Activated CD4-positive, alpha-beta T cell treated with anti-CD3 and anti-CD28 coated beads for 24 hours (primary cell): Measurements from ENCODE around the gene TMPRSS2.
A peak's percentile ranks its signal among the peaks of the same experiment; 100 is the strongest.
"Not testable (repeated sequence)": the region's sequence is repeated elsewhere in the genome, so short reads cannot be mapped to it uniquely, and the experiment has no call there.

Source experiments
- DNase-seq, 2 donors: peaks; one replicate each; pipeline ENCODE4 v3.0.0-alpha.2; 2020; ENCODE audit warnings: low read depth in 2 of 2

TMPRSS2 gene

DNA sequence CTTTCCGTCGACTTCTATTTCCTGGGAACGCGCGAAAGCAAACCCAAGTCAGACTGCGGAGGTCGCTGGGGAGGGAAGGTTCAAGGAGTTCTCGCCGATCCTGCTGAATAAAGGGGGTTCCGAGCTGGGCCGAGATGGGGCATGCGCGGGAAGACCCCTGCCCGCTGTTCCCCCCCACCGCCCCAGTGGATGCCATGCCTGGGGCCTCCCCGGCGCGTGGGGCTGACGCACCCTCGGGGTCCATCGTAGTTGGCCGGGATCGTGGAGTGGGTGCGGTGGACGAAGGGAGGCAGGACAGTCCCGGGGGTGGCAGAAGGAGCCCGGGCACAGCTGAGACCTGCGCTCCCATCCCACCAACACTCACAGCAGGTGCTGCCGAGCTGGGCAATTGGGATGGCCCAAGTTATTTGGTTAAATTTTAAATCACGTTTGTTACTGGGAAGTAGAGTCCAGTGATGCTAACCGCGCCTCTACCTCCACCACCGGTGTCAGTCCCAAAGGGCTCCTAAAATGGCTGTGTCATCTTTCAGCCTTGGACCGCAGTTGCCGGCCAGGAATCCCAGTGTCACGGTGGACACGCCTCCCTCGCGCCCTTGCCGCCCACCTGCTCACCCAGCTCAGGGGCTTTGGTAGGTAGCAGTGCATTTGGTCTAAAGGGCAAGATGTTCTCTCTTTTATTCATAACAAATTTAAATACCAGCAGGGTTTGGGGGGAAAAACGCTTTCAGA lies 81.1 kb downstream of the TMPRSS2 start:
- no peak for DNase-seq

DNA sequence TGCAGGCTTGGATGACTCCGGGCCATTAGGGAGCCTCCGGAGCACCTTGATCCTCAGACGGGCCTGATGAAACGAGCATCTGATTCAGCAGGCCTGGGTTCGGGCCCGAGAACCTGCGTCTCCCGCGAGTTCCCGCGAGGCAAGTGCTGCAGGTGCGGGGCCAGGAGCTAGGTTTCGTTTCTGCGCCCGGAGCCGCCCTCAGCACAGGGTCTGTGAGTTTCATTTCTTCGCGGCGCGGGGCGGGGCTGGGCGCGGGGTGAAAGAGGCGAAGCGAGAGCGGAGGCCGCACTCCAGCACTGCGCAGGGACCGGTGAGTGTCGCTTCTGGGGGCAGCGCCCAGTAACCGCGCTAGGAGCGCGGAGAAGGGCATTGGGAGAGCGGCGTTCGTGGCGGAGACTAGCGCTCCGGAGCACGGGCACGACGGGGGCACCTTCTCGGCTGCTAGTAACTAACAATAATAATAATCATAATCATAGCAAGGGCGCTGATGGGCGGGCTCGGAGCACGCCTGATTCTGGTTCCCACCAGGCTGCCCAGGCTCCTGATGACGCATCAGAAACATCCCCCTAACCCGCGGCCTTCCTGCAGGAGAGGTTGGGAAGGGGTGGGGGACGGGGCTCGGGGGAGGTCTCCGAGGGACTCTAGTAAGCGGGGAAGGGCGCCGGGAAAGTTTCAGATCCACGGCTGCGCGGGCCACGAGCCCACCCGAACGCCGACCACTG lies 81.8 kb downstream of the TMPRSS2 start, which contains the start of gene MX1:
TSS of gene MX1 (plus strand) at position 286 of the 722 bp plus-strand sequence. CDS start 5,832 bp downstream, outside the sequence.
- DNase-seq: peak; percentile 68 to 69

DNA sequence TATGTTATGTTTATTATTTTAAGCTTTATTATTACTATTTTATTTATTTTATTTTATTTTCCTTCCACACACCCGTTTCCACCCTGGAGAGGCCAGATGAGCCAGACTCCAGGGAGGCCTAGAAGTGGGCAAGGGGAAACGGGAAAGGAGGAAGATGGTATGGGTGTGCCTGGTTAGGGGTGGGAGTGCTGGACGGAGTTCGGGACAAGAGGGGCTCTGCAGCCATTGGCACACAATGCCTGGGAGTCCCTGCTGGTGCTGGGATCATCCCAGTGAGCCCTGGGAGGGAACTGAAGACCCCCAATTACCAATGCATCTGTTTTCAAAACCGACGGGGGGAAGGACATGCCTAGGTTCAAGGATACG lies 82.4 kb downstream of the TMPRSS2 start:
- no peak for DNase-seq

DNA sequence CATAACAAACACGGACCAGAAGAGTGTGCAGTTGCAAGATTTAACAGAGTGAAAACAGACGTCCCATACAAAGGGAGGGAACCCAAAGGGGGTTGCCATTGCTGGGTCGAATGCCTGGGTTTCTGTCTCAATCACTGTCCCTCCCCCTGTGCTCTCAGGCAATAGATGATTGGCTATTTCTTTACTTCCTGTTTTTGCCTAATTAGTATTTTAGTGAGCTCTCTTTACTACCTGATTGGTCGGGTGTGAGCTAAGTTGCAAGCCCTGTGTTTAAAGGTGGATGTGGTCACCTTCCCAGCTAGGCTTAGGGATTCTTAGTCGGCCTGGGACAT lies 84.7 kb downstream of the TMPRSS2 start:
- not testable (repeated sequence) for DNase-seq

DNA sequence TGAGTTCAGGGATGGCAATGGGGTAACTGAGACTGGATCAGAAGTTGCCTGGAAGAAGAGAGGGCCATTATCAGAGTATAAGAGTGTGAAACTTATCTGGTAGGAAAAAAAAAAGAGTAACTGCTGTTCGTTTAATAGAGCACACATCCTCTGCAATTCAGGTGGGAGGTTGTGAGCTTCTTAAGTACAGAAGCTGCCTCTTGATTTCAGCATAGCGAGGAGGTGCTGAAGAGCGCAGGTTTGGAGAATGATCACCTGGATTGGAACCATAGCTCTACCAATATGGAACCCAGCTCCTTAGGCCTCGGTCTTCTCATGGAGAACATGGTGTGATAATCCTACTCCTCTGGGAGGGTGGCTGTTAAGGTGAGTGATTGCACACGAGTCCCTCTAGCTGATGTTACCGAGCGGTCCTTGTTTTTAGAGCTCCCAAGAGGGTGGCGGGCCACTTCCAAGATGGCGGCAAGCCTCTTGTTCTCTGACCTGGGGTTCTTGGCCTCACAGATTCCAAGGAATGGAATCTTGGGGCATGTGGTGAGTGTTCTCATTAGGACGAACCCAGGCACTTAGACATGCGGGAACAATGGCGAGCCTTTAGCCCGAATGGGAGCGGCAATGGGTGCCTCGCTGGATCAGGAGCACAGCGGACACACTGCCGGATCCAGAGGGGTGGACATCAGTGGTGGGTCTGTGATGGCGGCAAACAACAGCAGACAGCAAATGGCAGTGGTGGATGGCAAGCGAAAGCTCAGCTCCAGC lies 85.2 kb downstream of the TMPRSS2 start:
- DNase-seq: no peak

DNA sequence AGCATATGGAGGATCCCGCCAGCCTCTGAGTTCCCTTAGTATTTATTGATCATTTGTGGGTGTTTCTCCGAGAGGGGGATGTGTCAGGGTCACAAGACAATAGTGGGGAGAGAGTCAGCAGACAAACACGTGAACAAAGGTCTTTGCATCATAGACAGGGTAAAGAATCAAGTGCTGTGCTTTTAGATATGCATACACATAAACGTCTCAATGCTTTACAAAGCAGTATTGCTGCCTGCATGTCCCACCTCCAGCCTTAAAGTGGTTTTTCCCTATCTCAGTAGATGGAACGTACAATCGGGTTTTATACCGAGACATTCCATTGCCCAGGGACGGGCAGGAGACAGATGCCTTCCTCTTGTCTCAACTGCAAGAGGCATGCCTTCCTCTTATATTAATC lies 87.0 kb downstream of the TMPRSS2 start:
- not testable (repeated sequence) for DNase-seq

DNA sequence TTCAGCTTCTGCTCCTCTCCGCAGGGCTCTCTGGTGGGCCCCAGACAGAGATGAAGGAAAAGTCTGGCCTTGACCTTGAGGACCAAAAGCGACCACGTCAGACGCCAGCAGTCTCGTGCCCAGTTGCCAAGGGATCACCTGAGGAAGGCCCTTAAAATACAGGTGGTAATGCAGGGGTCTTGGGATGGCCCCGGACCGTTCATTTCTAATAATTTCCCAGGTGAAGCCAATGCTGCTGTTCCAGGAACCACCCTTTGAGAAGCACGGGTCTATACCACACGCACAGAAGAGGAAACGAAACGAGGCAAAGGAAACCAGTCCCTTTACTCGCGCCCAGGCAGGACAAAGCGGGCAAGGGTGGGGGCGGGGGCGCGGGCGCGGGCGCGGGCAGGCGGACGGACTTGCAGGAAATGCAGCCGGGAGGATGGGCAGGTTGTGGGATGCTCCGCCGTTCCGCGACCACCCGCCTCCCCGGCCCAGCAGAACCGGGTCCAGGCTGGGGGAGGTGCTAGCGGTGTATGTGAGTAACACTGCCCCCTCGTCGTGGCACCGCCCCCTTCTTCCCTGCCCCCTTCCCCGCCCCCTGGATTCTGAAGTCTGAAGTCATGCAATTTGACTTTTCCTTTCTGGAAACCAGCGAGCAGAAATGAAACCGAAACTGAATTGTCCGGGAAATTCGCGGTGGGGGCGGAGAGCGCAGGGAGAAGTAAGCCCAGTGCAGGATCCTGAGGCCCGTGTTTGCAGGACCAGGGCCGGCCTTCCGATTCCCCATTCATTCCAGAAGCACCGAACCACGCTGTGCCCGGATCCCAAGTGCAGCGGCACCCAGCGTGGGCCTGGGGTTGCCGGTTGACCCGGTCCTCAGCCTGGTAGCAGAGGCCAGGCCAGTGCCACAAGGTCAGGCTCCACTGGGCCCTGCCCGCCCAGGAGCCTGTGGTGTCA lies 87.8 kb downstream of the TMPRSS2 start:
- DNase-seq: peak; percentile 17 to 27

DNA sequence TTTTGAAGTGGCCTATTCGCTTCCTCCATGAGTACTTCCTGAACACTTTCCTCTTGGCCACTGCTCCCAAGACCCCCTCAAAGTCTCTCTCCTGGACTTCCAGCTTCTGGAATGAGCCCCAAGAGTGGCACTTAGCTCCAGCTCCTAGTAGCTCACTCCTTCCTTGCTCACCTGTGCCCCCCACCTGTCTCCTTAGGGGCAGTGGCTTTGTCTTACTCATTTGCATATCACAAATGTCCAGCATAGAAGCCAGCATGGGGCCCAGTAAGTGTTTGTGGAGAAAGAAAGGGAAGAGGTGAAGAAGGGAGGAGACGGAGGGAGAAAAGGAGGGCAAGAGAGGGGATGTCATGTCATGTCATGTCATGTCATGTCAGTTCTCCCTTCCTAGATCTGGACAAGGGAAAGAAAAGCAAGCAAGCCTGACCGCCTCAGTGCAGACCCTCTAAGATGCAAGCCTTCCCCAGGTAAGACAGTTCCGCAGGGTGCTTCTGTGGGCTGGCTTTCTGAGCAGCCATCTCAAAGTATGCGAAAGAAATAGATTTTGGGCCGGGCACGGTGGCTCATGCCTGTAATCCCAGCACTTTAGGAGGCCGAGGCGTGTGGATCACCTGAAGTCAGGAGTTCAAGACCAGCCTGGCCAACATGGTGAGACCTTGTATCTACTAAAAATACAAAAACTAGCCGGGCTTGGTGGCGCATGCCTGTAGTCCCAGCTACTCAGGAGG lies 88.8 kb downstream of the TMPRSS2 start:
- no peak for DNase-seq

DNA sequence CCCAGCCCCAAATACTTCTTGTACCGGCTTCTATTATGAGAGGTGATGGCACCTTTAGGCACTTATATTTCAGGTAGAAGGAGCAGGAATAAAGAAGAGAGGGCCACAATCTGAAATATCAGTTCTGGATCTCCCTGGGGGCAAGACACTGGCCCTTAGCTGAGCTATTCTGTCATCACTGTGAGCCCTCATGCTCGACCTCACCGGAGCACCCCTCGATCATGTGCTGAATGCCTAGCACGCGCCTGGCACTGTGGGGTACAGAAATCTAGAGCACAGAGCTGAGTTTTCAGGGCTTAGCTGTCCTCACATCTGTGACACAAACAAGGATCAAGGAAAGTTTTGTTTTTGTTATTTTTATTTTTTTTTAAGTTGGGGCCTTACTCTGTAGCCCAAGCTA lies 89.6 kb downstream of the TMPRSS2 start:
- no peak for DNase-seq

DNA sequence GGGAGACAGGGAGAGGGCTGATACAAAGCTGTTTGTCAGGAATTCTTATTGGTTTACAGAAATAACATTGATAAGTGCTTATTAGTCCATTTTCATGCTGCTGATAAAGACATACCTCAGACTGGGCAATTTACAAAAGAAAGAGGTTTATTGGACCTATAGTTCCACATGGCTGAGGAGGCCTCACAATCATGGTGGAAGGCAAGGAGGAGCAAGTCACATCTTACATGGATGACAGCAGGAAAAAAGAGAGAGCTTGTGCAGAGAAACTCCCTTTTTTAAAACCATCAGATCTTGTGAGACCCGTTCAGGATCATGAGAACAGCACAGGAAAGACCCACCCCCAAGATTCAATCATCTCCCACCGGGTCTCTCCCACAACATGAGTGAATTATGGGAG lies 90.5 kb downstream of the TMPRSS2 start:
- DNase-seq: not testable (repeated sequence)
